NCI-H524 (cell line): ENCODE results near the gene CHSY1.
"Not testable (repeated sequence)": the region's sequence is repeated elsewhere in the genome, so short reads cannot be mapped to it uniquely, and the experiment has no call there.

Source experiments
- DNase-seq, 2 experiments: peaks; one replicate each; lab custom pipeline; 2025; lab: John Stamatoyannopoulos, UW

The CHSY1 gene, protein sequence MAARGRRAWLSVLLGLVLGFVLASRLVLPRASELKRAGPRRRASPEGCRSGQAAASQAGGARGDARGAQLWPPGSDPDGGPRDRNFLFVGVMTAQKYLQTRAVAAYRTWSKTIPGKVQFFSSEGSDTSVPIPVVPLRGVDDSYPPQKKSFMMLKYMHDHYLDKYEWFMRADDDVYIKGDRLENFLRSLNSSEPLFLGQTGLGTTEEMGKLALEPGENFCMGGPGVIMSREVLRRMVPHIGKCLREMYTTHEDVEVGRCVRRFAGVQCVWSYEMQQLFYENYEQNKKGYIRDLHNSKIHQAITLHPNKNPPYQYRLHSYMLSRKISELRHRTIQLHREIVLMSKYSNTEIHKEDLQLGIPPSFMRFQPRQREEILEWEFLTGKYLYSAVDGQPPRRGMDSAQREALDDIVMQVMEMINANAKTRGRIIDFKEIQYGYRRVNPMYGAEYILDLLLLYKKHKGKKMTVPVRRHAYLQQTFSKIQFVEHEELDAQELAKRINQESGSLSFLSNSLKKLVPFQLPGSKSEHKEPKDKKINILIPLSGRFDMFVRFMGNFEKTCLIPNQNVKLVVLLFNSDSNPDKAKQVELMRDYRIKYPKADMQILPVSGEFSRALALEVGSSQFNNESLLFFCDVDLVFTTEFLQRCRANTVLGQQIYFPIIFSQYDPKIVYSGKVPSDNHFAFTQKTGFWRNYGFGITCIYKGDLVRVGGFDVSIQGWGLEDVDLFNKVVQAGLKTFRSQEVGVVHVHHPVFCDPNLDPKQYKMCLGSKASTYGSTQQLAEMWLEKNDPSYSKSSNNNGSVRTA

DNA sequence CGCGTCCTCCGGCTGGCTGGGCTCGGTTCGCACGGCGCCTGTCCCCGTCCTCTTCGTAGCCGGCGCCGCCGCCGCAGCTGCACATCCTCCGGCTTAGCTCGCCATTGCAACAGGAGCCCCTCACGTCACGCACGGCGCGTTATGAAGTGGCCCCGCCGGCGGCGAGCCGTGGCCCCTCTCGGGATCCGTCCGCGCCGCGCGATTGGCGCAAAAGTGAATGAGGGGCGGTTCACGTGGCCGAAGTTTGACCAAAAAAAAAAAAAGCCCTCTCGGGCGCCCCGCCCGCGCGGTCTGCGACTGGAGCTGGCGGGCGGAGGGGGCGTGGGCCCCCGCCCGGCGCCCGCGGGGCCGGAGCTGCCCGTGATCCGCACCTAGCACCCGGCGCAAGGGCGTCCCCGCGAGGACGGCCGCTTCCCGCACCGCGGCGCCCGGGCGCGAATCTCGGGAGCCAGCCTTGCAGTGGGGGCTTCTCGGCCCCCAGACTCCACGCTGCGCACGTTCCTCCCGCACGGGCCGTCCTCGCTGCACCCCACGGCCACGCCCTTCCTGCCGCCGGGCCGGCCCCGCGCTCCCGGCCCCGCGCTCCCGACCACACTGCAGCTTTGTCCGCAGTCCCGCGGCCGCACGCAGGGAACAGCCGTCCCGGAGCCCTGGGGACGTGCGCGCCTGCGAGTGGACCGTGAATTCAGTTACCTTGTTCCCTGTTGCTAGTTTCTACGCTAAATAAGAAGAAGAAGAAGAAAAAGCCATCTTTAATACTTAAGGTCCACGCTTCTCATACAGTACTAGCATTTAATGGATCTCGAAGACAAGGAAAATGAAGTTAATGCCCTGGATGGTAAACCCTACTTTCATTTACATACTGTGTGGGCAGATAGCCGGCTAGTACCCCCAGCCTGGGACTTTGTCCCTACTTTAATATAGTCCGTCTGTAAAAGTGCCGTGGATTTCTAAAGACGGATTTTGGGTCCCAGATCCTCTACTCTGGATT lies at the start of gene CHSY1:
Gene CHSY1 (minus strand): TSS at position 219 of the 991 bp plus-strand sequence. CDS start 592 bp downstream, outside the sequence.
- DNase-seq, result peak; percentile 75 to 91

DNA sequence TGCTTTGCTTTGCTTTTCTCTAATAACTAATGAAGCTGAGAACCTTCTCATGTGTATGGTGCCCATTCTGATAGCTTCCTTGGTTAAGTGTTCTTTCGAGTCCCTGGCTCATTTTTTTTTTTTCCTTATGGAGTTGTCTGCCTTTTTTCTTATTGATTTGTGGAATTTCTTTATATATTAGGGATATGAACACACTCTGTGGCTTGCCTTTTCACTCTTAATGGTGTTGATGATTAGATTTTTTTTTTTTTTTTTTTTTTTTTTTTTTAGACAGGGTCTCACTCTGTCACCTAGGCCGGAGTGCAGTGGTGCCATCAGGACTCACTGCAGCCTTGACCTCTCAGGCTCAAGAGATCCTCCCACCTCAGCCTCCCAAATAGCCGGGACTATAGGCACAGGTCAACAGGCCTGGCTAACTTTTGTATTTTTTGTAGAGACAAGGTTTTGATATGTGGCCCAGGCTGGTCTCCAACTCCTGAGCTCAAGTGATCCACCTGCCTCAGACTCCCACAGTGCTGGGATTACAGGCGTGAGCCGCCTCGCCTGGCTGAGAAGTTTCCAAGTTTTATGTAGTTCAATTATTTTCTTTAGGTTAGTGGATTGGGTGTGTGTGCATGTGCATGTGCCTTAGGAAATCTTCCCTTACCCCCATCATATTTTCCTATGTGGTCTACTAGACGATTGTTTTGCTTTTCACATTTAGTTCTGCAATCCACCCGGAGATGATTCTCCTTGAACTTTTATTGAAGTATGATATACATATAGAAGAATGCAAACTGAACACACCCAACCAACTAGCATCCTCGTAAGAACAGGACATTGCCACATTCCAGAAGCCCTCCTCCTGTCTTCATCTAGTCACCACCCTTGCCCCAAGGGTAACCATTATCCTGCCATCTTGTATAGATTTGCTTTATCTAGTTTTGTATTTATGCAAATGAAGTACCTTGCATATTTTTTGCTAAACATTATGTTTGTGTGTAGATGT lies 44.9 kb upstream of the CHSY1 start:
- DNase-seq, result no peak

DNA sequence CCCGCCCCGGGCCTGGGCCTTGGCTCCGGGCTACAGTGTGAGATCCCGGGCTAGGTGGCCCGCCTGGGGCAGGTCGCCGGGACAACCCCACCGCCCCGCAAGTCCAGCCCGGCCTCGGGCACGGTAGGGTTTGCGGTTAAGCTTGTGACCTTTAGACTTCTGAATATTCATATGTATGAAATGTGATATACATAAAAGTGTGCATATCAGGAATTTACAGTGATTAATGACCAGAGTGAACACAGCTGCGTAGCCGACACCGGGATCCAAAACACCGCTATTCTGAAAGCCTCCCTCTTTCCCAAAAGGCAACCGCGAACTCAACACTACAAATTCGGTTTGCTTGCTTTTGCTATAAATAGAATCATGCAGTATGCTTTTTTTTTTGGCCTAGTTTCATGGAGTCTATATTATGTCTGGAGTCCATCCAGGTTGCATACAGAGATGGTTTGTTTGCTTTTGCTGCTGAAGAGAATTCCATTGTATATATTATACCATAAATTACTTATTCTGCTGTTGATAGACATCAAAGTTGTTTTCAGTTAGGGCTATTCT lies 43.8 kb upstream of the CHSY1 start:
- no peak for DNase-seq

DNA sequence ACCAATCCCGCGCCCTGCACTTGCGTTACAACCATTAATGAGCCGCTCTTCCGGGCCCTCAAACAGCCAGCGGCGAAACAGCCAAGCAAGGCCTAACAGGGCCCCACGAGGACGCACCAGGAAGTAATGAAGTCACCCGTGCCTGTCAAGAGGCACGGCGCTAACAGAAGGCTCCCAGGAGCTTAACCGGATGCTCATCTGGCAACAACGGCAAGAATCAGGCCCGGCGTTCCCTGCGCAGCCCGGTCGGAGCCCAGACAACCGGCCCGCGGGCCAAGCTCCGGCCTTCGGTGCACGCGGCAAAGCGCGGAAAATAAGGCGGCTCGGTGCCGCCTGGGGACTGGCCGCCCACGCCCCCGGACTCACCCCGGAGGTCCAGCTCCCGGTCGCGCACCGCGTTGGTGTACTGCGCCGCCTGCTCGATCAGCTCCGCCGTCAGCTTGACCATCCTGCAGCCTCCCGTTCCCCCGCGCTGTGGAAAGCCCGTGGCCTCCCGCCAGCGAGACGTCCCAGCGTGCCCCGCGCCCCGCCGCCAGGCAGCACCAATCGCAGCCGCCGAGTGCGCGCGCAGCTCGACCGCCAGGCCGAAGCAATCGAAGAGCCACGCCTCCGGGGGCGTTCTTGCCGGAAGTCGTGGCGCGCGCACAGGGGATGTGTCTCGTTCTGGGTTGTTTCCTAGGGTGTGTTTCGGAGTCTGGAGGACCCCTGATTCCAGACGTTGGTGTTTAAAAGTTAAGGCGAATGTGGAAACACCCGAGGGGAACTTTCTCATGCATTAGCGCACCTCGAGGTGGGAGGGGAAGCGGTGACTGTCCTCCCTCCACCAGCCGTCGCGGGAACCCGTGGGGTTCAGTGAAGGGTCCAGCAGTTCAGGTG lies 43.1 kb upstream of the CHSY1 start, which contains the start of gene SNRPA1:
Gene SNRPA1 (minus strand): TSS at position 518 of the 876 bp plus-strand sequence. CDS start 70 bp downstream, at position 448.
- peak; percentile 92 to 95 for DNase-seq

DNA sequence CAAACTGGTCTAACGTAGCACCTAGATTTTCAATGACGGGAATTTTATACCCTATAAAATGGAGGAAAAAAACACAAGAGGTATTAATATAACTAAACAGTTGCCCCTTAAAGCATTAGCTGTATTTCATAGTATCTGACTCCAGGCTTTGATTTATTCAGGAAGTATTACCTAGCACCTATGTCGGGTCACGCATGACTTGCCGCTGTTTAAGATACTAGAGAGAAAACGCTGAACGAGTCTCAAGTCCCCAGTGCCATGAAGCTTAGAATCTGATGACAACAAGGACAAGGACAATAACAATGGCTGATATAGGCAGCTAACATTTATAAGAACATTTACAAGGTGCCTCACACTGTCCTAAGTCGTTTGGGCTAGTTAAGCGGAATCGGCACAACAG lies 41.3 kb upstream of the CHSY1 start:
- DNase-seq, result no peak

DNA sequence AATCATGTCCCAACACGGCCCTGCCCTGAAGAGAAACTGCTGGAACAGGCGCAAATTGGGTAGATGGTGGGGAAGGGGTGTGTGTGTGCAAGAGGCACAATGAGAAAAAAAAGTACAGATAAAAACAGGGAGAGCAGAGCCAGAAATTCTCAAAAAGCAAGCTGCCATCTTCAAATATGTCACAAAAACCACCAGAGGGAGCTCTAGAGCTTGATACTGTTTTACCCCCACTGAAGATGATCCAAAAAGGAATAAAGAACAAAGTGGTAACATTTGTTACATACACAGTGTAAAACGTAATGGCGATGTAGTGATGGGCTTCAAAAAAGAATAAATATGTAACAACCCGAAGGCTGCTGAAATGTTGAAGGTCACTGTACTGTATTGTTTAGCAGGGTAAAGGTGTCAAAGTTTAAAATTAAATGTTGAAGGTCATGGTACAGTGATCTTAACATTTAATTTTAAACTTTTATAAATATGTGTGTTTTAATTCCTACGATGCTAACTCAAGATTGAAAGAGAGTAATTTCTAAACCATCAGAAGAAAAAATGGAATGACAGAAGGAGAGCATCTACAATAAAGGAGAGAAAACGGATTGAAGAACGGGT lies 37.2 kb upstream of the CHSY1 start:
- peak in 1 of 2 experiments; percentile 64 for DNase-seq

DNA sequence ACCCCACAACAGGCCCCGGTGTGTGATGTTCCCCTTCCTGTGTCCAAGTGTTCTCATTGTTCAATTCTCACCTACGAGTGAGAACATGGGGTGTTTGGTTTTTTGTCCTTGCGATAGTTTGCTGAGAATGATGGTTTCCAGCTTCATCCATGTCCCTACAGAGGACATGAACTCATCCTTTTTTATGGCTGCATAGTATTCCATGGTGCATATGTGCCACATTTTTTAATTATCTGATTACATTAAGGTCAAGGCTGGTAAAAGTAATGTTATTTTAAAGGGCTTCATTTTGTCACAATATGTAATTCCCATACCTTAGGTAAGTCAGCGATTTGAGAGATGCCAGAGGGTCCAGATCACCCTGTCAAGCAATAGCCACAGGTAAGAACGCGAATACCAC lies 35.5 kb upstream of the CHSY1 start:
- not testable (repeated sequence) for DNase-seq

DNA sequence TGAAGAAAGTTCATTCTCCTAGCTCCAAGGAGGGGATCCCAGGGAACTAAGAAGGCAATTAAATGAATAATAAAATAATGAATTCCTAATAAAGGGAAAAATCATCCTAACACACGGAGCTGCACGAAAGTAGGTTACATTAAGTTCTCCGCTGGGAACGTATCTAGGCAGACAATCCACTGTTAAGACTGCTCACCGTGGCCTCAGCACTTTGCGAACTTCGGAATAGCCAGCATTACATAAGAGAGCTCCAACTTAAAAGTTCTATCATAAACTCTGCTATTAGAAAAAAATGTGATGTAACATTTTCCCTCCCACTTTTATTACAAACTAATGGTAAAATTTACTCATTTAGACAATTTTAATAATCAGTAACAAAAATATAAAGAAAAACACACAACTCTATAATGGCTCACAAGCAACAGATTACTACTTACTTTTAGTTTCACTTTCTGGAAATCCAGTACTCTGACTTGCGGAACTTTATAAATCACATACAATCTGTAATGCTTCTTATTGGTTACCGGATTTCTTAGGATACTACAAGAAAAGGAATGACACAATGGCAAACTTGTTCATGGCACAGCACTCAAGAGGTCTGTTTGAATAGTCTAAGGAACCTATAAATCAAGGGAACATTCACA lies 34.7 kb upstream of the CHSY1 start:
- DNase-seq, result no peak

DNA sequence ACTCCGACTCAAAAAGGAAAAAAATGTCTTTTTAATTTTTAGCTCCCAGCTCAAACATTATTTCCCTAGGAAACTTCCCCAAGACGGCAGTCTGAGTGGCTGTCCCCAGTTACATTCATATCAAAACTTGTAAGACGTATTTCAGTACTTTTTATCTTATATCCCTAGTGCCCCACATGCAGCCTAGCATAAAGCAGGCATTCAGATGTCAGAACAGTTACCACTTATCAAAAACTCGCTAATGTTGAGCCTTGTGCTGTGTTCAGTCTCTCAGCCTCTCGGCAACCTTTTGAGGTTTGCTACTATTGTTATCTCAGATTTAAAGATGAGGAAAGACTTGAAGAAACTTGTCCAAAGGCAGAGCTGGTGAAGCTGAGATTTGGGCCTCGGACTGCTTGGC lies 32.1 kb upstream of the CHSY1 start:
- DNase-seq, result no peak

DNA sequence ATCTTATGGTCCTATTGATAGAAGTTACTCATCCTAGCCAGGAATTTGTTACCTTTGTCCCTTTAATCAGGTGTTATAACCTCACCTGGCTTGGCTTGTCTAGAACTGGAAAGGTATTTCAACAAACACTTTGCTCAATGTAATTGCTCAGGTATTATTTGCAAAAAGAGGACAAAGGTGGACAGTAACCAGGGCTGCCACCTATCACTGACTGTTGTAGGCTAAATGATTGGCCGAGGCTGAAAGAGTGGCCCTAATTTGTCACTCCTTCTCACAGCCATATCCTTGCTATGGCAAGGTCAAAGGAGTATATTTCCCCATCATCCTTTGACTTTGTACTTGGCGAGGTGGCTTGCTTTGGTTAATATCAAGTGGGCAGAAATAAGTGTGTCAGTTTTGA lies 28.2 kb upstream of the CHSY1 start:
- DNase-seq, result no peak

DNA sequence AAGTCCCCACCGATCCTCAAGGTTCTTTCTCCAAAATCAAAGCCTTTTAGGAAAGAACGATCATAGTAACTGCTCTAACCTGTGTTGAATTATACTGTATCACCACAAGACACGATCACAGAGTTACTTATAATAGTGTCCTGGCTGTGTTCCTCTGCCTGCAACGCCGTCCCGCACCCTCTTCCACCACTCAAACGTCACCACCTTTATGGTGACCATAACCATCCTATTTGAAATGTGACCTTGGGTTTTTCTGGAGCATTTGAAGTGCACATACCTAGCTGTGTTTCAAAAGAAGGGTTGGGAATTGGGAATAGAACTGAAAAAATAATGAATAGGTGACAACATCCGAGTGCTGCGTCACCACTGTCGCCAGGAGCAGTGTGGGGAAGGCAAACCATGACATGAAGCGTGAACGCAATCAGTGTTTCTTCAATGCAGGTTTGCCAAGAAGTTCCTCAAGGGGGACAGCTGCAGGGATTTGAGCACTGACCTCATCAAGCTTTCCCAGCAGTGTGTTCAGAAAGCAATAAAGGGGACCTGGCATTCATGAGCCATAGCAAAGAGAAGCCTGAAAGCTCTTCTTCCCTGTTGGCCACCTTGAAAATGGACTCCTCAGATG lies 26.2 kb upstream of the CHSY1 start:
- DNase-seq, result peak in 1 of 2 experiments; percentile 17

DNA sequence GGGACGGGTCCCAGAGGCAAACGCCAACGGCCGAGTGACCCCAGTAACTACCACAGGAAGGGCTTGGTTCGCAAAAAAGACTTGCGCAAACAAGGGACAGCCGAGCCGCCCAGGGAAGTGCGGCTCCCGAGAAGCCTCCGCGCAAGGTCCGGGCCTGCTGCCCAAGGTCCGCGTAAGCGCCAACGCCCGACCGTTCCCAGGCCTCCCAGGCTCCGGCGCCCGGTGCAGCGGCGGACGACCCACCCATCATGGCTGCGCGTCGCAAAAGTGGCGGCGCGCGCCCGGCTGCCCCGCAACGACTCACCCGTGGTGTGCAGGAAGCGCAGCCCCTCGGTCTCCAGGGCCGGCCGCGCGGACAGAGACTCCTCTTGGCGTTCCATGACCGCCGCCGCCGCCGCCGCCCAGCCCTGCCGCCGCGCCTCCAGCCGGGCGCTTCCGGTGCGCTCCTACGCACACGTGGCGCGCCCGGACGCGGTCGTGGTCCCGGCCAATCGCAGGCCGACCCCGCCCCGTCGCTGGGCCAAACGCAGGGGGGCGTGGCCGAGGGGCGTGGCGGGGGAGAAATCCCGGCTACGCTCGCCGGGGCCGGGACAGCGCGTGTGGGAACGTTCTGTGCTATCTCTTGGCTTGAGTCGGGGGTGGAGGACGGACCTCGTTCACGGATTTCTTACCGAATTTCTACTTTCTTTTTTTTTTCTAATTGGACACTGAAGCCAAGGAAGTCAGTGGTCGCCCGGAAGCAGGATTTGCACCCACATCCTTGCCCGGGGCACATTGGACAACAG lies 25.4 kb upstream of the CHSY1 start, which contains the start of gene SELENOS:
Gene SELENOS (minus strand): TSS at position 448 of the 785 bp plus-strand sequence. CDS start 68 bp downstream, at position 380.
- DNase-seq, result peak; percentile 73 to 85

DNA sequence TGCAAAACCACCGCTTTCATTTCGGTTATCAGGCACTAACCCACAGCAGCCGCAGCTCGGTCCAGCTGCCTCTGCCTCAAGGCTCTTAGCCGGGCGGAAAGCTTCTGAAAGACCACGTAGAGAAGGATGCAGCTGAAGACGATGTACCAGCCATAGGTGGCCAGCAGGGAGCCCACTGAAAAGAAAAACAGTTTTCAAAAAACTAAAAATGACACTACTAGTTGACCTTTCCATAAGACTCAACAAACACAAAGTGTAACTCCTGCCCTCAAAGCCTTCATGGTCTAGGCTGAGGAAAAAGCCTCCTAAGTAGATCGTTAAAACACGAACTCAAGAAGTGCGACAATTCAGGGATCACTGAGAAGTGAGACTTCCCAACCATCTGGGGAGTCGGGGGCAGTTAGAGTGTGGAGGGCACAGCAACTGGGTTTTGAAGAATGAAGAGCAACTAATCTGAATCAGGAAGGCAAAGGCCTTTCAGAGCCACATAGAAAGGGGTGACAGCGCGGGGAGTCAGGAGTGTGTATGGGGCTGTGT lies 24.7 kb upstream of the CHSY1 start:
- DNase-seq, result peak; percentile 31 to 40

DNA sequence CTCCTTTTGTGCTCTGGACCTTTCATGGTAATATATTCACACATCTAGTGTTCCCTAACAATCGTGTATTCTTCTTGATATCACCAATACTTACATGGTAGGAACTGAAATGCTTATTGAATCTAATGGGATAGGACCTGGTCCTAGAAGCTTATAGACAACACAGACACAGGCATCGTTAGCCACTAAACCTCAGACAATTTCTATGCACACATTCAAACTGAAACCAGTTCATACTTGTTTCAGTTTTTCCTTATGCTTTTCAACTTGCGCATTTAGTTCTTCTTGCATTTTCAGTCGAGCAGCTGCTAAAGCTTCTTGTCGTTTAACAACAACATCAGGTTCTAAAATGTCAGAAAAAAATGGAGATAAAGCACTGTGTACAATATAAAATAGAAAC lies 23.2 kb upstream of the CHSY1 start:
- DNase-seq, result no peak

DNA sequence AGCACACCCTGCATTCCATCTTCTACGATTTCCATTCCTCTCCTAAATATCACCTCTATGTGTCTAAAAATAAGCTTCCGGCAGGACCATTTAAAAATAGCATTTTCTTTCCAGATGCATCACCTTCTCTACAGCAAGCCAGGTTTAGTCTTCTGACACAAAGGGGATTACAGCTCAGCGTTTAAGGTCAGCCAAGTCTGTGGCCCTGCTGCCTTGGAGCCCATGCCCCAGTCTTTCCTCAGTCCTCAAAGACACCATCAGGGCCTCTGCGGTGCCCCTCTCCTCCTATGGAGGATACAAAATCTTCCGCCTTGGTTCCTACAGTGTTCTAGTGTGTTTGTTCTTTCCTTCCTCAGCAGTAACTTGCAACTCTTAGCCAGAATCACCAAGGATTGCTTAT lies 21.7 kb upstream of the CHSY1 start:
- no peak for DNase-seq

DNA sequence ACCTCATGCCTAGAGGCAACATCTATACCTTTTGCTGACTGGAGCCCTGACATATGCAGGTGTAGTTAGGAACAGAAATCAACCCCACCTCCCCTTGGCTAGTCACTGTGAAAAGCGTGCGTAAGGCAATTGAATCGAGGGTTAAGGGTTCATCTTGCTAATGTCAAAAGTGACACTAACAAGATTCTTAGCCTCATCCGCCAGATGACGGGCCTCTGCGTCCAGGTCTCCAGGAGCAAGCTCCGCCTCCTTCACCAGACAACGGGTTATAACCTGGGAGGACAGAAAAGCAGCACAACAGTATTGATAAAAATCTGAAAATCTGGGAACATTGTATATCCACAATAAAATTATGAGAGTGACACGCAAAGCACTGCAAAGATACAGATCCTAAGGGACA lies 20.7 kb upstream of the CHSY1 start:
- no peak for DNase-seq
